Measurements from ENCODE around the gene MESP1. TPM values are rescaled to one million over a fixed set of nuclear protein-coding genes. Genes with fewer than 3 reads are reported as not detected.

MESP1 gene
- total RNA-seq, 4 donors from 2014 or later, result 0.61 to 1.7 (median 1.3) TPM

GRCh38 chr15:89777073-89777751 is 26.2 kb upstream of the MESP1 start:
- DNase-seq (ENCODE audit: low spot score in 2 of 2), result no peak
- intact Hi-C loops (cut with DNase I; ENCODE audit: low total_unique reads), result no loop called here
- TF ChIP-seq POLR2A (IDR thresholded peaks at IDR 0.05) (no peak), CTCF (IDR thresholded peaks at IDR 0.05) (no peak)
- no peak overlapping the region for H3K4me3 ChIP-seq (ENCODE audit: low read depth, poor library complexity, severe bottlenecking)
- 65 to 84% methylated on average over 19 to 25 of the region's 25 CpGs for WGBS, 2 donors

- no peak within 1 kb of the TSS for H3K4me3 ChIP-seq (ENCODE audit: low read depth, poor library complexity, severe bottlenecking)
- intact Hi-C loops (cut with DNase I; ENCODE audit: low total_unique reads), result no loop called here
- 6 to 8% methylated on average over 18 to 35 of the region's 82 CpGs for WGBS, 2 donors
- peak; percentile 76 to 96 for DNase-seq (ENCODE audit: low spot score in 2 of 2)
- TF ChIP-seq POLR2A (IDR thresholded peaks at IDR 0.05), result no peak
- no peak for TF ChIP-seq CTCF (IDR thresholded peaks at IDR 0.05)
These were observed 25.4 kb upstream of the MESP1 start, which contains the start of gene MESP2 for GRCh38 chr15:89776274-89777072. Gene MESP2, plus strand, starts transcription at chr15:89776332. Its CDS starts 26 bp downstream, at chr15:89776358.

- 72 to 83% methylated on average over 13 to 14 of the region's 14 CpGs for WGBS, 2 donors
- no peak for TF ChIP-seq CTCF (IDR thresholded peaks at IDR 0.05)
- no peak for TF ChIP-seq POLR2A (IDR thresholded peaks at IDR 0.05)
- H3K4me3 ChIP-seq (ENCODE audit: low read depth, poor library complexity, severe bottlenecking), result no peak overlapping the region
- DNase-seq (ENCODE audit: low spot score in 2 of 2), result peak in 1 of 2 donors; percentile 81
- intact Hi-C loops (cut with DNase I; ENCODE audit: low total_unique reads), result no loop called here
These were observed 24.8 kb upstream of the MESP1 start for GRCh38 chr15:89775815-89776214.

- DNase-seq (ENCODE audit: low spot score in 2 of 2), result no peak
- no peak overlapping the region for H3K4me3 ChIP-seq (ENCODE audit: low read depth, poor library complexity, severe bottlenecking)
- WGBS, 2 donors, result 50 to 64% methylated on average over 5 of the region's 5 CpGs
- TF ChIP-seq CTCF (IDR thresholded peaks at IDR 0.05) (no peak), POLR2A (IDR thresholded peaks at IDR 0.05) (no peak)
- intact Hi-C loops (cut with DNase I; ENCODE audit: low total_unique reads), result no loop called here
These were observed 23.4 kb upstream of the MESP1 start for GRCh38 chr15:89774492-89774891.

GRCh38 chr15:89772932-89773583 is 22.0 kb upstream of the MESP1 start:
- no peak overlapping the region for H3K4me3 ChIP-seq (ENCODE audit: low read depth, poor library complexity, severe bottlenecking)
- intact Hi-C loops (cut with DNase I; ENCODE audit: low total_unique reads), result no loop called here
- TF ChIP-seq POLR2A (IDR thresholded peaks at IDR 0.05), result no peak
- TF ChIP-seq CTCF (IDR thresholded peaks at IDR 0.05), result no peak
- WGBS, 2 donors, result 62 to 67% methylated on average over 3 of the region's 3 CpGs
- DNase-seq (ENCODE audit: low spot score in 2 of 2), result no peak
